GM21423 (cell line): ENCODE data around the gene ZNF280A.
"Not testable (repeated sequence)": the region's sequence is repeated elsewhere in the genome, so short reads cannot be mapped to it uniquely, and the experiment has no call there.

ENCODE experiments used
- ATAC-seq: cut with Tn5 transposase; IDR thresholded peaks from one replicate; pipeline ENCODE4 v1.9.1; 2021; ENCODE audit warnings: mild to moderate bottlenecking, moderate library complexity; ENCODE audit not compliant: unreplicated experiment

Gene ZNF280A

GRCh38 chr22:22514431-22514830 lies 5.6 kb downstream of the ZNF280A start:
- ATAC-seq, result not testable (repeated sequence)

- ATAC-seq, result no peak
These were observed 6.5 kb downstream of the ZNF280A start for GRCh38 chr22:22513619-22514018.

GRCh38 chr22:22512951-22513350 lies 7.1 kb downstream of the ZNF280A start:
- ATAC-seq, result no peak

- ATAC-seq, result not testable (repeated sequence)
These were observed 9.2 kb downstream of the ZNF280A start for GRCh38 chr22:22510833-22511232.

GRCh38 chr22:22509912-22510311 lies 10.2 kb downstream of the ZNF280A start:
- not testable (repeated sequence) for ATAC-seq

- peak; percentile 91 for ATAC-seq
These were observed 11.5 kb downstream of the ZNF280A start, which contains the start of gene ZNF280B for GRCh38 chr22:22508274-22509176. ZNF280B (minus strand) TSS chr22:22508742; CDS start chr22:22489398, 19,344 bp downstream.

GRCh38 chr22:22507743-22508273 lies 12.3 kb downstream of the ZNF280A start:
- no peak for ATAC-seq

GRCh38 chr22:22506736-22507135 lies 13.3 kb downstream of the ZNF280A start:
- ATAC-seq, result no peak

- no peak for ATAC-seq
These were observed 21.8 kb downstream of the ZNF280A start for GRCh38 chr22:22498267-22498666.

- ATAC-seq, result not testable (repeated sequence)
These were observed 28.5 kb downstream of the ZNF280A start for GRCh38 chr22:22491589-22491988.

GRCh38 chr22:22488736-22489135 lies 31.3 kb downstream of the ZNF280A start:
- ATAC-seq, result no peak

GRCh38 chr22:22487869-22488597 lies 32.0 kb downstream of the ZNF280A start:
- no peak for ATAC-seq

- ATAC-seq, result no peak
These were observed 33.0 kb downstream of the ZNF280A start for GRCh38 chr22:22487059-22487458.

- ATAC-seq, result no peak
These were observed 33.8 kb downstream of the ZNF280A start for GRCh38 chr22:22486132-22486899.

GRCh38 chr22:22485524-22485923 lies 34.5 kb downstream of the ZNF280A start:
- no peak for ATAC-seq

GRCh38 chr22:22484023-22484422 lies 36.0 kb downstream of the ZNF280A start:
- no peak for ATAC-seq

- ATAC-seq, result no peak
These were observed 39.1 kb downstream of the ZNF280A start for GRCh38 chr22:22480940-22481339.

- ATAC-seq, result no peak
These were observed 40.0 kb downstream of the ZNF280A start for GRCh38 chr22:22479999-22480532.

GRCh38 chr22:22479116-22479515 lies 41.0 kb downstream of the ZNF280A start:
- ATAC-seq, result no peak

GRCh38 chr22:22478470-22478869 lies 41.6 kb downstream of the ZNF280A start:
- no peak for ATAC-seq
